Lower leg skin (tissue), 3 donors: ENCODE measurements around the gene ZNF22.
A peak's percentile ranks its signal among the peaks of the same experiment; 100 is the strongest.

Experiments
- CTCF ChIP-seq, 3 donors: fragments of 450-650 bp; IDR thresholded peaks; one replicate each; pipeline ENCODE4 v1.5.1; 2016; ENCODE audit warnings: antibody characterized with exemption in 3 of 3, mild to moderate bottlenecking in 3 of 3, moderate library complexity in 2 of 3
- POLR2A ChIP-seq, 2 donors: fragments of 450-650 bp; IDR thresholded peaks; one replicate each; pipeline ENCODE4 v1.6.1; 2016 to 2017; ENCODE audit warnings: antibody characterized with exemption in 2 of 2, mild to moderate bottlenecking in 1 of 2, moderate library complexity in 1 of 2

DNA sequence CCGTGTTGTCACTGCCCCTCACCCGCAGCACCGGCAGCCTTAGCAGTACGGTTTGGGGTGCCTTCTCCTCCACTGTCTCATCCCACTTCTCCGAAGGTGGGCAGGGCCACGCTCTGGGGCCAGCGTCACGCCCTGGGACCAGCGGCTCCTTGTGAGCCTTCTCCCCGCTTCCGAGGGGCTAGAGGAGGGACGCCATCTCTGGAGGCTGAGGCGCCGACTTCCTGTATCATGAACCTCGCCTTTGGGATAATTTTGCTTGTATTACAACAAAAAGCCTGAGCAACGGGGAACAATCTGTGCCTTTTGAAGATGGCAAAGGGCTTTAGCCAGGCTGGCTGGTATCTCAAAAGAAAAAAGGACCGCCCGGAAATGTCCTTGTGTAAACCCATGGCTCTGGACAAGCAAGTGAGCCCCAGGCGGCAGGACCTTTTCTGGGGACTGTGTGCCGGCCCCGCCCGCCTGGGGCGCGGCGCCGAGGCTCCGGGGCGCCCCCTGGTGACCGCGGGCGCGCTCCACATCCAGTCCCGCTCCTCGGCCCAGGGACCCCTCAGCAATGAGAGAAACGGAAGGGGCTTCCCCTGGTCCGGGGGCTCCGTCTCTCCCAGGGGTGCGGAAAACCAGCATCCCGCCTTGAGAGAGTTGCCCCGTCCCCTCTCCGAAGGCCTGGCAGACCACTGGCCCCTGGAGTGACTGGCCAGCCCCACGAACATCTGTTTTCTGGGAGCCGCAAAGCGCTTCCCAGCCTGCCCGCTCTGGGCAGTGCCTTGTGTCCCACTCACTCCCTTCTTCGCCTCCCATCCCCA, 25.9 kb upstream of the ZNF22 start:
- TF ChIP-seq CTCF (IDR thresholded peaks at IDR 0.05) = peak in 2 of 3 donors; percentile 72 to 79
- no peak for TF ChIP-seq POLR2A (IDR thresholded peaks at IDR 0.05)
